OCI-LY1 (cell line): ENCODE data around the gene KRTAP10-5.

Experiments used
- EZH2 ChIP-seq: fragments of 200-600 bp; sonication (generic), shearing (Covaris generic); IDR thresholded peaks from 2 replicates; pipeline ENCODE4 v1.8.0; 2017; ENCODE audit warnings: borderline replicate concordance, mixed run types, mild to moderate bottlenecking, antibody characterized with exemption, low read length, moderate library complexity, mixed read lengths
- TF ChIP-seq, protein P1 (sequence below): fragments of 200-600 bp; sonication (generic), shearing (Covaris generic); IDR thresholded peaks from 2 replicates; pipeline ENCODE4 v1.5.1; 2017; ENCODE audit warnings: mild to moderate bottlenecking, antibody characterized with exemption, low read length, moderate library complexity, mixed read lengths

DNA sequence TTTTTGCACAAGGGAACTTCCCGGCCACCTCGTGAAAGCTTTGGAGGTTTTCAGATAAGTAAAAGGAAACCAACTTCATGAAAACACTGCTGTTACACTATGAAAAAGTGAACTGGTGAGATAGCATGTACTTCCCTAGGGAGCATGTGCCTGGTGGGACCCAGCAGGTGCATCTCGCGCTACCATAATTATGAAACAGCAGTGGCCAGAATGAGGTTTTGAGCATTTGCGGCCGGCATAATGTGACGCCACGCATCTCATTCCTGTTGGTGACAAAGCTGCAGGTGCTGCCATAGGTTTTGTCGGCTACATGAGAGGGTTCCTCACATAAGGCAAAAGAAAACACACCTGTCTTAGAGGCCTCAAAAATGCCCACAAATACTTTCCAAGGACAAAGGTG lies 23.5 kb downstream of the KRTAP10-5 start:
- TF ChIP-seq, protein P1, sequence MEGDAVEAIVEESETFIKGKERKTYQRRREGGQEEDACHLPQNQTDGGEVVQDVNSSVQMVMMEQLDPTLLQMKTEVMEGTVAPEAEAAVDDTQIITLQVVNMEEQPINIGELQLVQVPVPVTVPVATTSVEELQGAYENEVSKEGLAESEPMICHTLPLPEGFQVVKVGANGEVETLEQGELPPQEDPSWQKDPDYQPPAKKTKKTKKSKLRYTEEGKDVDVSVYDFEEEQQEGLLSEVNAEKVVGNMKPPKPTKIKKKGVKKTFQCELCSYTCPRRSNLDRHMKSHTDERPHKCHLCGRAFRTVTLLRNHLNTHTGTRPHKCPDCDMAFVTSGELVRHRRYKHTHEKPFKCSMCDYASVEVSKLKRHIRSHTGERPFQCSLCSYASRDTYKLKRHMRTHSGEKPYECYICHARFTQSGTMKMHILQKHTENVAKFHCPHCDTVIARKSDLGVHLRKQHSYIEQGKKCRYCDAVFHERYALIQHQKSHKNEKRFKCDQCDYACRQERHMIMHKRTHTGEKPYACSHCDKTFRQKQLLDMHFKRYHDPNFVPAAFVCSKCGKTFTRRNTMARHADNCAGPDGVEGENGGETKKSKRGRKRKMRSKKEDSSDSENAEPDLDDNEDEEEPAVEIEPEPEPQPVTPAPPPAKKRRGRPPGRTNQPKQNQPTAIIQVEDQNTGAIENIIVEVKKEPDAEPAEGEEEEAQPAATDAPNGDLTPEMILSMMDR: no peak
- TF ChIP-seq EZH2: no peak
